ENCODE measurements around the gene PPP2R1B.
"Not testable (repeated sequence)": the region's sequence is repeated elsewhere in the genome, so short reads cannot be mapped to it uniquely, and the experiment has no call there.

The PPP2R1B gene

GRCh38 chr11:111782109-111782741 lies 16.0 kb upstream of the PPP2R1B start:
- DNase-seq (ENCODE audit: low read depth): no peak

DNA sequence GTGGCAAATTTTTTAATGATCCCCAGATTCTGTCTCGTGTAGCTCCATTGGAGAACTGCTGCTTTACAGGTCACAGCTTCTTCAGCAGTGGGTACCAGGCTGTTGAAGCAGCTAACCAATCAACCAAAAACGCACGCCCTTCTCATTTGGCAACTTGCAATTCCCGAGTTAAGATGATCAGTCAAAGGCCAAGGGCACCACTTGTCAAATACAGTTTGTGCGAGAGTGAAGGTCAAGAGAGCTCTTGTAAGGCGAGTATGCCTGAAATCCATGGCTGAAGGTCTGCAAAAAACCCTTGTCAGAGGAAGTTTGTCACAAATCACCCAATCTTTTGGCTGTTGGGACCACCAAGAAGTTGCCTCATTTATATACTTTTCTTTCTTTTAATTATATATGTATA lies 12.9 kb upstream of the PPP2R1B start:
- no peak for DNase-seq (ENCODE audit: low read depth)

DNA sequence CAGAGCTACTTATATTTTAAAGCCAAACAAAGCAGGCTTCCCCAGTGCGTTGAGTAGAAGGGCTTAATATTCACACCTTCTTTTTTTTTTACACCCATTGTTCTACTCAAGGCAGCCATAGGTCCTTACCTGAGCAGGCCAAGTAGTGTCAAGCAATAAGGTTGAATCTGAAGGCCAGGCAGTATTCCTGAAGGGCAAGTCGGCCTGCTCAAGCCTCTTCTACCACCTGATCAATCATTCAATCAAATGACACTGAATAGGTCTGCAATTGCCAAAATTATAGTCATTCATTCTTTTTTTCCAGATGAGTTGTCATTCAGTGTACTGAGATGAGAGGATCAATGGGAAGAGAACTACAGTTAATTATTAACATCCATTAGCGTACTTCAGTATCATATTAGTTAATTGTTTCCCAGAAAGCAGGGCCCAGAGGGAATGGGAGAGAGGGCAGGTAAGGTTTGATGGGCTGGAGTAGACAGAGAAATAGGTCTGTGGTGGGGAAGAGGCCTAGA lies 11.9 kb upstream of the PPP2R1B start:
- no peak for DNase-seq (ENCODE audit: low read depth)

- DNase-seq (ENCODE audit: low read depth): no peak
Observed at GRCh38 chr11:111777094-111778046, 11.2 kb upstream of the PPP2R1B start.

- DNase-seq (ENCODE audit: low read depth): no peak
Observed at GRCh38 chr11:111776398-111777093, 10.4 kb upstream of the PPP2R1B start.

- DNase-seq (ENCODE audit: low read depth): no peak
Observed at GRCh38 chr11:111774955-111775710, 8.9 kb upstream of the PPP2R1B start.

DNA sequence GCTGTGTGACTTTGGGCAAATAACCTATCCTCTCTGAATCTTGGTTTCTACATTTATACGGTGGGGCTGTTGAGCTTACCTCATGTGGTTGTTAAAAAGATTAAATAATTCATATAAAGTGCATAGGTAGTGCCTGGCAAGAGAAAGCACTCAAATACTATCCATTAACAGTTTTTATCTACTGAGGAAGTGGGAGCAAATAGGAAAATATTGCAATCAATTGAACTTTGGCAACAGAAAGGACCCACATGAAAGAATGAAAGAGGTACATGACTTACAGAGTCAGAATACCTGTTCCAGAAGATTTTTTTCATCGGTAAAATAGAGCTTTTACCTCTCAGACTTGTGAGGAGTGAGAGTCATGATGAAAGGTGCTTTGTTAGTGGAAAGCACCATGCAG lies 6.3 kb upstream of the PPP2R1B start:
- DNase-seq (ENCODE audit: low read depth): no peak

DNA sequence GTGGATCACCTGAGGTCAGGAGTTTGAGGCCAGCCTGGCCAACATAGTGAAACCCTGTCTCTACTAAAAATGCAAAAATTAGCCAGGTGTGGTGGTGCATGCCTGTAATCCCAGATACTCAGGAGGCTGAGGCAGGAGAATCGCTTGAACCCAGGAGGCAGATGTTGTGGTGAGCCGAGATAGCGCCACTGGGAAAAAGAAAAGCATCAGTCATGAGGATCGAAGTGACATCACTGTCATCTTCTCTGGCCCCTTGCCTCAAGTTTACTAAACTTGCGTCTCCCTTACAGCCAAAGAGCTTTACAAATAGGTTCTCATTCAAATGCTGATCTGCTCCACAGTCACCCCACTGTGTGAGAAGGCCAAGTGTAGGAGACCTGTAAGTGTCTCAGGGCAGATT lies 5.0 kb upstream of the PPP2R1B start:
- DNase-seq (ENCODE audit: low read depth): not testable (repeated sequence)

DNA sequence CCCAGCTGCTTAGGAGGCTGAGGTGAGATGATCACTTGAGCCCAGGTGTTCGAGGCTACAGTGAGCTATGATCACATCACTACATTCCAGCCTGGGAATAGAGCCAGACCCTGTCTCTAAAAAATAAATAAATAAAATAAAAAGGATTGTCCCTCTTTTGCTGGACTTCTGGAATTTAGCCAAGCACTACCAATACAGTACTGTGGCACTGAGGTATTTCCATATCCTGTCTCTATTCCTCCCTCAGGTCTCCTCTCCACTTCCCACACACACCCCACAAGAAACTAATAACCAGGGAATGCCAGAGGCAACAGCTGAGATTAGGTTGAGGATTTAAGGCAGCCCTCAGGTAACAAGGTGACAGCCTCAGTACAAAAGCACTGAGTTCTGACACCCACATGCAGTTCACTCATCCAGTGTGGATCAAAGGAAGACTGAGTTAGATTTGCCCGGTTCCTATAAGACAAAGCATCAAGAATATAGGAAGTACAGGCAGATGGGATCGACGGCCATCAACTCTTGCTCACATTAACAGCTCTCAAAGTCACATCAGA lies 4.5 kb upstream of the PPP2R1B start:
- DNase-seq (ENCODE audit: low read depth): no peak

DNA sequence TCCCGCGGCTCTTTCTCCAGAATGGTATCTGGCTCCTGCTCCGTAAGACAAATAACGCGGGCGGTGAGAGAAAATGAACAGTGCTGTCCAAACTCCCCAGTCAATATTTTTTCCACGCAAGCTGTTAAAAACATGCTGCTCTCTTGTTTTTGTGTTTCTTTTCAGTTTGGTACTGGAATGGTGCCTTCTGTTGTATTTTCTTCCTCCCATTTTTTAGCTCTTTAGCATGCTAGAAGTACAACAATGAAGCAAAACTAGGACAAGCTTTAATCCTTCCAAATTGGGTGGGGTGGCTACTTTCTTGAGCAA lies 599 bp upstream of the PPP2R1B start:
- DNase-seq (ENCODE audit: low read depth): no peak

DNA sequence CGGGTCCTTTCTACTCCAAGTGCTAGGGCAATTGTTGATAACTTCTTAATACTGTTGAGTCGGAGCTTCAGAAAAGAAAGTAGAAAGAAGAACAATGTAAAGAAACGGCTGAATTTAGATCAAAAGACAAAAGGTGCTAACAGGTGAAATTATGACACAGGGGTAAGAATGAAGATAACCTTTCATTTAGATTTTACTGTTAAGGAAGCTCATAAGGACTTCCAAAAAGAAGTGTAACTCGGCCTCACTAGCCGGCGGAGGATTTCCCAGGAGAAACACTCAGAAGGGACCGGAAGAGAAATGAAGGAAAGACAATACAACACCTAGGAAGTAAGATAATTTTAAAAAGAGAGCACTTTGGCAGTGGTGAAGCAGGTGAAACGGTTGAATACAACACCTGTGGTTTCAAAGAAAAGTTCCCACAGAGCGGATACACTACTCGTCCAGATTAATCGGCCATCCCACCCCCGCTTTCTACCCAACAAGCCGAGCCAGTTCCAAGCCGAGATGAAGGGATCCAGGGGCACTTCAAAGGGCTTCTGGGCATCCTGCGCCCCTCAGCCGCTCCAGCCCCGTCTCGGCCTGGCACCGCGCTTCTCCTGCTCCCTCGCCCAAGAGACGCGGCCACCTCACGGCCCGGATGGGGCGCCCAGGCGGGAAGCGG lies 737 bp downstream of the PPP2R1B start:
- DNase-seq (ENCODE audit: low read depth): no peak

- no peak for DNase-seq (ENCODE audit: low read depth)
Observed at GRCh38 chr11:111764621-111765020, 1.6 kb downstream of the PPP2R1B start.

DNA sequence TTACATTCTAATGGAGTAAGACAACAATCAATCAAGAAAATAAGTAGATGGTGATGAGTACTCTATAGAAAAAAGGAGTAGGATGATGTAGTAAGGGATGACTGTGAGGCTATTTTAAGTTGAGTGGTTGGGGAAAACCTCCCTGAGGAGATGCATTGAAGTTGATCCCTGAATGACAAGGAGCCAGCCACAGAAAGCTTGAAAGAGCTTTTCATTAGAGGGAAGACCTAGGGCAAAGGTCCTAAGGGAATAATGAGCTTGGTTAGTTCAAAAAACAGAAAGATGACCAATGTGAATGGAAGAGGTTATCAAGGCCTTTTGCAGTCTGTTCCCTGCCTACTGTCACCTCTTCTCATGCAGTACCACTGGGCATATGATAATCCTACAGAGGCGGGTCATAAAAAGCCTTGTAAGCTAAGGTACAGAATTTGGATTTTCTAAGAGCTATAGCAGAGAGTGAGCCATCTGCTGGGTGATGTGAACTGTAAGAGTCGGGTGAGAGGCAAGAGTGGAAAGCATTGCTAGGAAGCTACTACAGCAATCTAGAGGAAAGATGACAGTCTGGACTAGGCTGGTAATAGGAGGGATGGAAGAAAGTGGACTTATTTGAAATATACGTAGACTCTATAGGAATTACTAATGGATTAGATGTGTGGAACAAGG lies 3.1 kb downstream of the PPP2R1B start:
- no peak for DNase-seq (ENCODE audit: low read depth)

- no peak for DNase-seq (ENCODE audit: low read depth)
Observed at GRCh38 chr11:111762526-111762925, 3.7 kb downstream of the PPP2R1B start.

DNA sequence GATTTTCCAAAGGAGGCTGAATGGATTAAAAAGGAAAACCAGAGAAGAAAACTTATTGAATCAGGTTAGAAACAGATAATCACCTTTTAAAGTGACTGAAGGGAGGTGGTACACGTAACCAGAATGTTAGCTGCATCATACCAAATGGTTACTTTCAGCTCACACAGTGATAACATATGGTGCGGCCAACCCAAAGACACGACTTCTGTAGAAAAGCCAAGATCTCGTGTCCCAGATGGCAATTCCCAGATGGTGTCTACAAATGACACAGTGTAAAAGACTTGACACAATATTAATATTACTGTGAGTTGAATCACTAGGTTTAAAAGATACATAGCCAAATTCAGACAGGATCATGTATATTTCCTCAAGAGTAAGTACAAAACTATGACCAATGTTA lies 5.2 kb downstream of the PPP2R1B start:
- DNase-seq (ENCODE audit: low read depth): no peak

DNA sequence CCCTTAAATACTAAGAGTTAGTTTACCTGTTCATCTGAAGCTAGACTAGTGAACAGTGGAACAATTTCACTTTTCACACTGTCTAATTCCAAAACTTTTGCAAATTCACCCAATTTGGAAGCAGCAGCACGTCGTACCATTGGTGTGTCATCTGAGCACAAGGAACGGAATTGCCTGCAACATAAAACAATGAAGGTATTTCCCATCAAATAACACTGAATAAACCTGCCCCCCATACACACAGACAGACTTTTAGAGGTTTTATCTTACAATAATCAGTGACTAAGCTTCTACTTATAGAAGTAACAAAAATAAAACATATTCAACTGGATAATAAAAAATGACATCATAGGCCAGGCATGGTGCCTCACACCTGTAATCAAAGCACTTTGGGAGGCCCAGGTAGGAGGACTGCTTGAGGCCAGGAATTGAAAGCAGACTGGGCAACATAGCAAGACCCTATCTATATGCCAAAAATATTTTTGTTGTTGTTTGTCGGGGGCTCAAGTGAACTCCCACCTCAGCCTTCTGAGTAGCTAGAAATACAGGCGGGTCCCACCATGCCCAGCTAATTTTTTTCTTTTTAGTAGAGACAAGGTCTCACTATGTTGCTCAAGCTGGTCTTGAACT lies 6.3 kb downstream of the PPP2R1B start:
- no peak for DNase-seq (ENCODE audit: low read depth)

- no peak for DNase-seq (ENCODE audit: low read depth)
Observed at GRCh38 chr11:111759376-111759775, 6.8 kb downstream of the PPP2R1B start.

DNA sequence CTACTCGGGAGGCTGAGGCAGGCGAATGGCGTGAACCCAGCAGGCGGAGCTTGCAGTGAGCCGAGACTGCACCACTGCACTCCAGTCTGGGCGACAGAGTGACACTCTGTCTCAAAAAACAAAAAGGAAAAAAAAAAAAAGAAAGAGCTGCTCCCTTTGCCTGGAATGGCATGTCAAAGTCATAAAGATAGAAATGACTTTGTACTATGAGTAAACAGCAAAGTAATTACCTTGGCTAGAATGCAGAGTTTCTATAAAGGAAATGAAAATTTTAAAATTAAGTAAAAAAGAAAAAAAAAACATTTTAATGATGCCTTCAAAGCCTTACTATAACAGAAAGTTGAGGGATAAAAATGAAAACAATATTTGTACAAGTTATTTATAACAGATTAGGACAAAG lies 10.1 kb downstream of the PPP2R1B start:
- no peak for DNase-seq (ENCODE audit: low read depth)

DNA sequence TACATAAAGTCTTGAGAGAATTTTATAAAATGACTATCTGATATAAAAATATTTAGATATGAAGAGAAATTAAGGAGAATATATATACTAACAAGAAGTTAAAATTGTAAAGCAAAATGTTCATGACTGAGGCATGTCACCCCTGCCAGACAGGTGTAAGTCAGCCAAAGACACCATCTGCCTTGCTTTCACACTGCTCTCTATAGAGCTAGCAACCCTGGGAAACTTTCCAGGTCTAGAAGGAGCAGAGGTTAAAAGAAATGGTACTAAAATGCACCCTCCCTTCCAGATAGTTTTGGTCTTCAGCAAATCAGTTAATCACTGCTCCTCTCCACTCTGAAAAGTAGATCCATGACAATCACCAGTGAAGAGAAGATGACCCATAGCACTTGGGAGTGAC lies 16.5 kb downstream of the PPP2R1B start:
- no peak for DNase-seq (ENCODE audit: low read depth)

Measured in activated T-helper 1 cell treated with Interleukin-2 at 50 U/mL for 16 hours (primary cell).